GM18502 (cell line): ENCODE measurements around the gene GUCY2D.
"Not testable (repeated sequence)": the region's sequence is repeated elsewhere in the genome, so short reads cannot be mapped to it uniquely, and the experiment has no call there.

Experiments used
- ATAC-seq: cut with Tn5 transposase; IDR thresholded peaks from one replicate; pipeline ENCODE4 v1.9.1; 2021; ENCODE audit warnings: mild to moderate bottlenecking; ENCODE audit not compliant: unreplicated experiment, poor library complexity

The GUCY2D gene

DNA sequence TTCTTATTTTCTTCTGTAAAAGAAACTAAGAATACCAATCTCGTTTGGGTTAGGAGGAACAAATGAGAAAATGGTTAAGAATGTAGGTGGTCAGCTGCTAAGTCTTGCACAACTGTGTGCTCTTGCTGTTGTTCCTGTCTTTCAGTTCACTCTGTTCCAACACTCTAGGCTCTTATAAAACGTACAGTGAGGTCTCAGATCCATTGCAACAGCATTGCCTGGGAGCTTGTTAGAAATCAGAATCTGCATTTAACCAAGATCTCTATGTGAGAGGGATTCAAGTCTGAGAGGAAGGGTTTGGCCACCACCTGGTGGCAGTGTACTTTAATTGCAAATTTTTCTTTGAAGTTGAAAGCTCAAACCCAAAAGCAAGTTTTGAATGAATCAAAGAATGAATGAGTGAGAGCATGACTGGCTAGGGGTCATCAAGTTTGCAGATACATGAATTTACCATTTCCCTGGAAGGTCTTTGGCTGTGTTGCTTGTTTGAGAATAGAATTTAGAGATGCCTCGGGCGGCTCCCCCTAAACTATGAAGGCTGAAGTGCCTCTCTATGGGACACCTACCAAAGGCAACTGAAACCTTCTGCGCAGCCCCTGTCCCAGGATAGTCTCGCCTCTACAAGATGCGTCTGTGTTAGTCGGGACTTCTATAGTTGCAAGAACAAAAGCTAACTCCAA is 39.0 kb downstream of the GUCY2D start:
- no peak for ATAC-seq

- ATAC-seq: no peak
These were observed 39.6 kb downstream of the GUCY2D start for GRCh38 chr17:8041979-8042378.

GRCh38 chr17:8044819-8045810 is 42.7 kb downstream of the GUCY2D start:
- no peak for ATAC-seq

DNA sequence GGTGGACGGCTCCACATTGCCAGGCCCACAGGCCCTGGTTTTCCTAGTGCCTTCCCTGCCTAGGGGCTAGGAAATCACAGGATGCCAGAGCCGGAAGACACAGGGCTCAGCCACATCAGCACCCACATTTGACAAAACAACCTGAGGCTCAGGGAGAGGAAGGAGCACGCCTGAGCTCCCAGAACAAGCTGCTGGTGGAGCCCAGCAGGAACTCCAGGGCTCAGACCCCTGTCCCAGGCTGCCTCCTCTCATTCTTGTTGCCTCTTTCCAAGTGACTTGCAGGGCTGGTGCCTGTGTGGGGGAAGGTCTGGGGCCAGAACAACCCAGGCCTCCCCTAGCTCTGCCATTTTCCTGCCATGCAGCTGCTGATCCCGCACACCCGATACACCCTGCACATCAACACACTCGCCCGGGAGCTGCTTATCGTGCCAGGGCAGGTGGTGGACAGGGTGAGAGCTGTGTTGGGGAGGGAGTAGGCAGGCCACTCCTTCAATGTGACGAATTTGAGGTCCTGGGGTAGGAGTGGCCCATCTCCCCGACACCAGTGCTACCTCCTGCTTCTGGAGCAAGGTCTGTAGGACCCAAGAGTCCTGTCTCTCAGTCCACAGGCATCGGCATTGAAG is 44.0 kb downstream of the GUCY2D start:
- ATAC-seq: no peak

- ATAC-seq: no peak
These were observed 44.7 kb downstream of the GUCY2D start for GRCh38 chr17:8046929-8047768.

DNA sequence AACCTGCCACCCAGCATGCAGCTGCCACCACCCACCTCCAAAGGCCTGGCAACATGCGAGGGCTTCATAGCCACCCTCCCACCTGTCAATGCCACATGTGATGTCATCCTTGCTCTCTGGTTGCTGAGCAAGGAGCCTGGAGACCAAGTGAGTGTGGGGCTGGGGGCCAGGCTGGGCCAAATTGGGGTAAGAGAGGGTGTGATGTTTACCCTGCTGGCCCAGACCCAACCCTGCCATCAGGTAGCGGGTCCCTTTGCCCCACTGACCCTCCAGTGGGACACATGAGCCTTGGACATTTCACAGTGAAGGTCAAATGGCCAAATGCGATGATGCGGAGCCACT is 45.3 kb downstream of the GUCY2D start:
- ATAC-seq: no peak

DNA sequence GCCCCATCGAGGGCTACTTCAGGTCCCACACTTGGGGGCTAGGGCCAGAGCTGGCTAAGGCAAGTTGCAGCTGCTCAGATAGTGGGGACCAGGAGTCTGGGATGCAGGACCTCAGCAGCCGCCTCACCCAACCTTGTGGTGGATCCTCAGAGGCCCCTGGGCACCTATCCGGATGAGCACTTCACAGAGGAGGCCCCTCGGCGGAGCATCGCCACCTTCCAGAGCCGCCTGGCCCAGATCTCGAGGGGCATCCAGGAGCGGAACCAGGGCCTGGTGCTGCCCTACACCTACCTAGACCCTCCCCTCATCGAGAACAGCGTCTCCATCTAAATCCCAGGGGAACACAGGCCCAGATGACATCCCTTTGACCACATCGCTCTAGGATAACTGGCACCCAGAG is 45.8 kb downstream of the GUCY2D start:
- ATAC-seq: no peak

GRCh38 chr17:8048736-8049135 is 46.3 kb downstream of the GUCY2D start:
- no peak for ATAC-seq

DNA sequence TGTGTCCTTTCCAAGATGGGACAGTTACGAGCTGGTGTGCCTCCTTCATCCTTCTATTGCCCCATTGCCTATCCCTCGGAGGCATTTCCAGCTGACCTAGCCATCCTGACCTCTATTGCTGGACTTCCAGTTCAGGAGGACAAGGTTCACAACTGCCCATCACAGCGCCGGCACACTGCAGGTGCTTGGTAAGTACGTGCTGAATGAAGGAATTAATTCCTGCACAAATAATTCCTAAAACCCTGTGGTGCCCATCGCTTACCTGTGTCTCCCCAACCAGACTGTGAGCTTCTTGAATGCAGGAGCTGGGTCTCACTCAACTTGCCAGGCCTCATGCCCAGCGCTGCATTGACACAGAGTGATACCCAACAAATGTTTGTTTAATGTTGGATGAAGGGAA is 49.4 kb downstream of the GUCY2D start:
- no peak for ATAC-seq

DNA sequence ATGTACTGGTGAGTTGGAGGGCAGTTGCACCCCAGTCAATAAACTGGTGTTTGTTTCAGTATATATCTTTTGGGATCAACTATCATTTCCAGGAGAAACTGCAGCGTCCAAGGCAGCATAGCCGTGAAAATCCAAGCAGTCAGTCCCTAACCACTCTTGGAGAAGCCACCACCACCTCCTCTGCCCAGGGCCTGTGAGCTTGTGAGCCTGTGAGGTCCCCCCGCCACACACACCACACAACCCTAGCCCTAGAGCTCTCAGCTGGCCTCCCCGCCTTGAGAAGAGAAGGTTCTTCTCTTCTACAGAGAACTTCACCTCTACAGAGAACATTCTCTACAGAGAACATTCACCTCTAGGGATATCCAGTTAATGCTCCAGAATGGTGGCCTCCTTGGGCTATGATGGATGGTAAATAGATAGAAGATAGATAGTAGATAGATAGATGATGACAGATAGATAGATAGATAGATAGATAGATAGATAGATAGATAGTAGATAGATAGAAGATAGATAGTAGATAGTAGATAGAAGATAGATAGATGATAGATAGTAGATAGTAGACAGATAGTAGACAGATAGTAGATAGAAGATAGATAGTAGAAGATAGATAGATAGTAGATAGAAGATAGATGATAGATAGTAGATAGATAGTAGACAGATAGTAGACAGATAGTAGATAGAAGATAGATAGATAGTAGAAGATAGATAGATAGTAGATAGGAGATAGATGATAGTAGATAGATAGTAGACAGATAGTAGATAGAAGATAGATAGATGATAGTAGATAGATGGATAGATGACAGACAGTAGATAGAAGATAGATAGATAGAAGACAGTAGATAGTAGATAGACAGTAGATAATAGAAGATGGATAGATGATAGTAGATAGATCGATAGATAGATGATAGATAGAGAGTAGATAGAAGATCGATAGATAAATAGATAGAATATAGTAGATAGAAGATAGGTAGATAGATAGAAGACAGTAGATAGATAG is 50.1 kb downstream of the GUCY2D start:
- no peak for ATAC-seq

DNA sequence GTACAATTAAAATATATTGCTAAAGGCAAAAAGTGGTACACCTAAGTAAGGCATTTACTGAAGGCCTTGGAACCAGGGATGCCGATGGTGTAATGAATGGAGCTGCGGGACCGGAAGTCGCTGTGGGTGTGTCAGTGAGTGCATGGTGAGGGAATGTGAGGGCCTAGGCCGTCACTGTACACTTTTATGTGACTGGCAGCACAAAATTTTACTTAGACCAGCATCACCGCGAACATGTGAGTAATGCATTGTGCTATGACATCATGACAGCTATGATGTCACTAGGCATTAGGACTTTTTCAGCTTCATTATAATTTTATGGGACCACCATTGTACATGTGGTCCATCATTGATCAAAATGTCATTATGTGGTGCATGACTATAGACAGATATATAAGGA is 51.2 kb downstream of the GUCY2D start:
- no peak for ATAC-seq

DNA sequence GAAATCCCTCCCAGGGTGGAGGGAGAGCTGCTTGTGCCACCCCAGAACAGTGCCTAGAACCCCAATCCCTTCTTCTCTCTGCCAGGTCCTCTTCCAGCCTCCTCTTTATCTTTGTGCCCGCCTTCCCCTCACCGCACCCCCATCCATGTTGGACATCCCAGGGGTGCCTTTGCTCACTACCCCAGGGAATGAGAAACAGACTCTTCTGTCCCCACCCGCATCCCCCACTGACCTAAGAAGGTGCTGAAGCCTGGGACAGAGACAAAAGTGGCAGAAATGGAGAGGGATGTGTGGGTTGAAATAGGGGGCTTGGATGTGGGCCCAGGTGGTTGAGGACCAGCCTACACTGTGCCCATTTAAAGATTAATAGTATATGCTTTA is 53.4 kb downstream of the GUCY2D start:
- no peak for ATAC-seq

GRCh38 chr17:8056232-8056975 is 54.0 kb downstream of the GUCY2D start:
- no peak for ATAC-seq

DNA sequence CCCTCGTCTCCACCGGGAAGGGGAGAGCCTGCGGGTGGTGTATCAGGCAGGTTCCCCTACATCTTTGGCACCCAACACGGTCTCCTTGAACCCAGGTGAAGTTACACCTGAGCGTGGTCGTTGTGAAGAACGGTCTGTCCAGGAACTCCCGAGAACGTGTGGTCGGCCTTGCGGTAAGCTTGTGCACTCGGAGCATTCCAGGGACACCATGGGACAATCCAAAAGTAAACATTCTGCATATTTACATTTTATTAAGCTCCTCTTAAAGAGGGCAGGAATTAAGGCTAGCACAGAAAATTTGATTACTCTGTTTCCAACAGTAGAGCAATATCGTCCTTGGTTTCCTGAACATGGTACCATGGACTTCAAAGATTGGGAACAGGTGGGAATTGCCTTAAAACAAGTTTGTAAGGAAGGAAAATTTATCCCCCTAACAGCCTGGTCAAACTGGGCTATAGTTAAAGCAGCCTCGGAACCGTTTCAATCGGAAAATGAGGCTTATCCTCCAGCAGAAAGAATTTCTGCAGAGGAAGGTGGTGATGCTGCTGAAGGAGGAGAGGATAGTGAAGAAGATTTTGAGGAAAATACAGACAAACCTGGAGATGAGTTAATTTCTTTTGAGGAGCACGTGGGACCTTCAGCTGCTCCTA is 54.7 kb downstream of the GUCY2D start:
- ATAC-seq: no peak

DNA sequence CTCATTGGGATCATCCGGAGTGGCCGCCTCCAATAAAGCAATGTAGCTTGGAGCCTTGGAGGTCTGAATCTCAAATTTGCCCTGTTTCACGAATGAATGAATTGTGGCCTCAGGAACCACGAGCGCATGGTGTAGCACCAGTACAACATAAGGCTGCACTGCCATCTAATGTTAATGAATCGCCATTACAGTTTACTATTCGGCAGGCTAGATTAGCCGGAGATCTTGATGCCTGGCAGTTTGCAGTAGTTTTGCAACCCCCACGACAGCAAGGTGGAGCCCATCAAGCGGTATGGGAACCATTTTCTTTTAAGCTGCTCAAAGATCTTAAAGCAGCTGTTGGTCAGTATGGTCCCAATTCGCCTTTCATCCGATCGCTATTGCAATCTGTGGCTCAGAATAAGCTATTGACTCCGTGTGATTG is 55.3 kb downstream of the GUCY2D start:
- ATAC-seq: no peak

- ATAC-seq: no peak
These were observed 56.7 kb downstream of the GUCY2D start for GRCh38 chr17:8059131-8059530.

- ATAC-seq: no peak
These were observed 57.9 kb downstream of the GUCY2D start for GRCh38 chr17:8060274-8060673.

- not testable (repeated sequence) for ATAC-seq
These were observed 59.4 kb downstream of the GUCY2D start for GRCh38 chr17:8061851-8062250.
